HepG2 (cell line): ENCODE measurements around the gene CFAP100. TPM values are rescaled to one million over a fixed set of nuclear protein-coding genes. Genes with fewer than 3 reads are reported as not detected.

Experiments
- ATAC-seq: fragments of 200-7000 bp; cut with Tn5 transposase; 3 replicates; pipeline ENCODE4 v1.9.1; 2020; ENCODE audit warnings: mild to moderate bottlenecking, moderate library complexity
- BruUV-seq: library from RNA; stranded (reverse); fragments of 400-500 nt; replicated peaks from 2 replicates; lab custom pipeline; 2021; lab: Mats Ljungman, UMichigan
- CTCF ChIA-PET: fragments of 300-600 bp; formaldehyde crosslinking; extraction: SDS; loops from one replicate; lab custom pipeline; 2021; ENCODE audit warnings: low total read pairs, inconsistent platforms, low intra/inter-chr PET ratio; lab: Yijun Ruan, JAX
- POLR2A ChIA-PET: fragments of 350-600 bp; sonication (Branson Sonifier 250); formaldehyde crosslinking; loops from one replicate; lab custom pipeline; 2020; ENCODE audit warnings: antibody characterized with exemption, inconsistent platforms; lab: Yijun Ruan, JAX
- DNase-seq: peaks from one replicate; pipeline ENCODE4 v3.0.0-alpha.2; 2015; ENCODE audit warnings: low spot score
- FAIRE-seq: peaks from 3 replicates; lab custom pipeline; 2011; peaks lifted over from hg19 to GRCh38; lab: Jason Lieb, UNC
- H2AFZ ChIP-seq: one replicate; pipeline ENCODE4 v1.6.1; 2011; ENCODE audit warnings: low read length, inconsistent platforms
- H3K27ac ChIP-seq: fragments of 300-600 bp; 3 replicates; pipeline ENCODE4 v1.8.0; 2011; ENCODE audit warnings: mixed run types, mild to moderate bottlenecking, mixed read lengths, low read length, inconsistent platforms; ENCODE audit not compliant: insufficient read depth; ENCODE audit errors: extremely low read length
- H3K27me3 ChIP-seq, 2 experiments: fragments of 200-600 bp in 1 of 2; 2 replicates in 1 of 2; 3 replicates in 1 of 2; pipeline versions ENCODE4 v1.6.0 to v1.8.0; 2011; ENCODE audit warnings: low read length in 2 of 2, mild to moderate bottlenecking in 2 of 2, moderate library complexity in 2 of 2, inconsistent platforms in 1 of 2; ENCODE audit not compliant: insufficient read depth in 2 of 2, control insufficient read depth in 1 of 2
- H3K36me3 ChIP-seq, 2 experiments: fragments of 200-600 bp in 1 of 2; replicated peaks in 1 of 2; 2 replicates in 1 of 2; 3 replicates in 1 of 2; pipeline versions ENCODE4 v1.5.1 to v1.8.0; 2011; ENCODE audit warnings: low read length in 2 of 2, inconsistent platforms in 1 of 2; ENCODE audit not compliant: insufficient read depth in 2 of 2, control insufficient read depth in 1 of 2
- H3K4me1 ChIP-seq: 2 replicates; pipeline ENCODE4 v1.5.1; 2012; ENCODE audit warnings: low read length, inconsistent platforms; ENCODE audit not compliant: insufficient read depth
- H3K4me2 ChIP-seq: 2 replicates; pipeline ENCODE4 v1.6.0; 2011; ENCODE audit warnings: low read depth, low read length, inconsistent platforms
- H3K4me3 ChIP-seq, 3 experiments: fragments of 200-600 bp in 1 of 3; sonication (generic), shearing (Covaris generic) in 1 of 3; replicated peaks in 1 of 3; 2 replicates each; pipeline ENCODE4 v1.5.1; 2011 to 2016; ENCODE audit warnings: low read length in 3 of 3, inconsistent platforms in 2 of 3, low read depth in 2 of 3, mild to moderate bottlenecking in 2 of 3, control low read depth in 1 of 3, mixed read lengths in 1 of 3; ENCODE audit not compliant: insufficient read depth in 1 of 3
- H3K79me2 ChIP-seq: one replicate; pipeline ENCODE4 v1.6.1; 2011; ENCODE audit warnings: low read length, inconsistent platforms; ENCODE audit not compliant: insufficient read depth
- H3K9ac ChIP-seq: 2 replicates; pipeline ENCODE4 v1.6.0; 2011; ENCODE audit warnings: mild to moderate bottlenecking, low read depth, low read length, inconsistent platforms; ENCODE audit not compliant: insufficient read depth
- H3K9me3 ChIP-seq: 2 replicates; pipeline ENCODE4 v1.5.1; 2012; ENCODE audit warnings: mild to moderate bottlenecking, low read length
- H4K20me1 ChIP-seq: 2 replicates; pipeline ENCODE4 v1.6.0; 2011; ENCODE audit warnings: inconsistent platforms, mild to moderate bottlenecking, low read length, moderate library complexity; ENCODE audit not compliant: insufficient read depth
- ATF7-NPFF ChIP-seq: sonication (generic); formaldehyde crosslinking; IDR thresholded peaks from 2 replicates; pipeline ENCODE4 v1.8.1; 2023; ENCODE audit warnings: mild to moderate bottlenecking, low read depth, missing genetic modification reagents, moderate library complexity
- CEBPB ChIP-seq: IDR thresholded peaks from 2 replicates; pipeline ENCODE4 v1.6.1; 2011; ENCODE audit warnings: low read depth, low read length, improper control_type of control experiment, borderline replicate concordance
- MYC ChIP-seq: sonication (generic); formaldehyde crosslinking; IDR thresholded peaks from 2 replicates; pipeline ENCODE4 v1.9.0; 2021; ENCODE audit warnings: missing genetic modification reagents, borderline replicate concordance
- NR2F6 ChIP-seq, 2 experiments: IDR thresholded peaks; 2 replicates each; pipeline ENCODE4 v1.6.1; 2016; ENCODE audit warnings: antibody characterized with exemption in 1 of 2, mild to moderate bottlenecking in 1 of 2
- PATZ1 ChIP-seq: sonication (generic); formaldehyde crosslinking; IDR thresholded peaks from 2 replicates; pipeline ENCODE4 v1.4.0; 2020; ENCODE audit warnings: missing genetic modification reagents
- ZSCAN30 ChIP-seq: sonication (generic); formaldehyde crosslinking; IDR thresholded peaks from 2 replicates; pipeline ENCODE4 v1.5.0; 2020; ENCODE audit warnings: mild to moderate bottlenecking, missing genetic modification reagents
- WGBS: methylation state at CpG from one replicate; pipeline ENCODE4 v1.1.6; 2017; ENCODE audit warnings: low lambda C conversion rate; 5-methylcytosine and 5-hydroxymethylcytosine counted together
- in situ Hi-C: cut with HindIII; loops from 2 replicates; pipeline ENCODE4 v1.10.0; 2017; ENCODE audit warnings: low pct_unique_long_range_greater_than_20kb; ENCODE audit not compliant: extremely low pct_ligation_motif_present
- intact Hi-C: fragments of 100-400 bp; cut with micrococcal nuclease; formaldehyde crosslinking; loops from one replicate; pipeline ENCODE4 v1.10.0; 2022; ENCODE audit not compliant: unreplicated experiment
- polyA plus RNA-seq, 8 experiments: library from polyadenylated mRNA; depleted of rRNA in 3 of 8; stranded (reverse) in 7 of 8; unstranded in 1 of 8; fragments of >200 nt; fragmentation: Illumina TruSeq in 4 of 8; extraction: Trizol in 4 of 8; gene quantifications; 2 replicates each; pipeline versions ENCODE4 v1.2.1 to v1.2.3, GENCODE V29; 2011 to 2016; ENCODE audit warnings: low read depth in 4 of 8, missing spikeins in 1 of 8, mixed read lengths in 1 of 8; ENCODE audit not compliant: insufficient read depth in 1 of 8
- total RNA-seq, 5 experiments: library from RNA; depleted of rRNA; stranded (reverse); fragments of >200 nt; fragmentation: Illumina TruSeq; extraction: Trizol; gene quantifications; 2 replicates each; pipeline ENCODE4 v1.2.3, GENCODE V29; 2016; ENCODE audit warnings: low read depth in 1 of 5

Gene CFAP100
- total and polyA plus RNA-seq, 2 of the 13 experiments (the other 11 are each of a cell fraction or from before 2014, with no cell fraction given) = 0.32 TPM; not detected in 1

GRCh38 chr3:126419151-126419703 is 24.5 kb downstream of the CFAP100 start:
- Histone ChIP-seq H4K20me1 (no peaks in the 10 kb centered on the region), H3K36me3 (no peaks in the 10 kb centered on the region), H3K27me3 (peaks cover 1 to 16% of the 10 kb centered on the region in 2 experiments; a peak in 4 of 5 replicates), H3K9me3 (no peaks in the 10 kb centered on the region), H2AFZ (no peak overlapping the region), H3K27ac (no peak overlapping the region), H3K4me2 (peak overlapping the region; percentile 55), H3K9ac (no peak overlapping the region), H3K4me3 (no peak overlapping the region), H3K79me2 (no peaks in the 10 kb centered on the region), H3K4me1 (peaks cover 33% of the 10 kb centered on the region)
- DNase-seq (no peak), FAIRE-seq (no peak), ATAC-seq (no peak)
- intact Hi-C loops = no loop called here
- WGBS = 58% methylated on average over 4 of the region's 6 CpGs
- CTCF ChIA-PET = no interaction called here
- in situ Hi-C loops = no loop called here
- TF ChIP-seq CEBPB = no peak
- no peak for TF ChIP-seq ATF7-NPFF (CRISPR knock-in tag)
- TF ChIP-seq ZSCAN30 (CRISPR knock-in tag) = no peak
- TF ChIP-seq MYC (CRISPR knock-in tag) = 0 out of 2 replicates have a peak, but pooled peaks have one; percentile 1
- no TSS peak for BruUV-seq
- POLR2A ChIA-PET = no interaction called here

GRCh38 chr3:126419886-126420786 is 25.4 kb downstream of the CFAP100 start:
- in situ Hi-C loops (no loop called here), intact Hi-C loops (no loop called here)
- no peaks in the 10 kb centered on the region for H4K20me1 ChIP-seq
- no peaks in the 10 kb centered on the region for H3K79me2 ChIP-seq
- H3K27ac ChIP-seq = no peak overlapping the region
- no peak overlapping the region for H3K9ac ChIP-seq
- H3K4me1 ChIP-seq = peaks cover 33% of the 10 kb centered on the region
- H3K4me2 ChIP-seq = peak overlapping the region; percentile 55
- CTCF ChIA-PET = no interaction called here
- no TSS peak for BruUV-seq
- 7% methylated on average over 6 of the region's 22 CpGs for WGBS
- POLR2A ChIA-PET = no interaction called here
- no peak for FAIRE-seq
- H2AFZ ChIP-seq = no peak overlapping the region
- H3K9me3 ChIP-seq = no peaks in the 10 kb centered on the region
- peak overlapping the region in 1 of 3 experiments; percentile 40; a peak in 1 of 6 replicates for H3K4me3 ChIP-seq
- DNase-seq = peak; percentile 35
- peak; percentile 36 for ATAC-seq
- no peaks in the 10 kb centered on the region for H3K36me3 ChIP-seq
- peaks cover 1 to 13% of the 10 kb centered on the region in 2 experiments; a peak in 4 of 5 replicates for H3K27me3 ChIP-seq
- TF ChIP-seq NR2F6 (IDR thresholded peaks at IDR 0.05) (no peak), NR2F6 (CRISPR knock-in tag; IDR thresholded peaks at IDR 0.05) (peak; percentile 32; the same call in 1 of the 2 replicates), PATZ1 (peak; percentile 70)
